HG03025 (cell line): ENCODE measurements around the gene SLC2A14.
"Not testable (repeated sequence)": the region's sequence is repeated elsewhere in the genome, so short reads cannot be mapped to it uniquely, and the experiment has no call there.

Source experiments
- ATAC-seq: cut with Tn5 transposase; IDR thresholded peaks from one replicate; pipeline ENCODE4 v1.9.1; 2021; ENCODE audit warnings: mild to moderate bottlenecking, moderate library complexity; ENCODE audit not compliant: unreplicated experiment, low FRiP score

The SLC2A14 gene

GRCh38 chr12:7872566-7873319, at the start of gene SLC2A14:
Gene SLC2A14, minus strand, starts transcription at chr12:7872915. Its CDS starts 3,035 bp downstream, at chr12:7869880.
- ATAC-seq, result no peak

- ATAC-seq, result not testable (repeated sequence)
These were observed 48.5 kb upstream of the SLC2A14 start for GRCh38 chr12:7921181-7921580.

- not testable (repeated sequence) for ATAC-seq
These were observed 45.5 kb upstream of the SLC2A14 start for GRCh38 chr12:7918268-7918590.

GRCh38 chr12:7917392-7918267, 44.9 kb upstream of the SLC2A14 start:
- no peak for ATAC-seq

GRCh38 chr12:7916936-7917335, 44.2 kb upstream of the SLC2A14 start:
- ATAC-seq, result no peak

- no peak for ATAC-seq
These were observed 43.1 kb upstream of the SLC2A14 start for GRCh38 chr12:7915661-7916403.

- ATAC-seq, result not testable (repeated sequence)
These were observed 37.4 kb upstream of the SLC2A14 start for GRCh38 chr12:7910106-7910505.

GRCh38 chr12:7907009-7907408, 34.3 kb upstream of the SLC2A14 start:
- ATAC-seq, result no peak

GRCh38 chr12:7906303-7906702, 33.6 kb upstream of the SLC2A14 start:
- not testable (repeated sequence) for ATAC-seq

GRCh38 chr12:7905600-7906125, 32.9 kb upstream of the SLC2A14 start:
- ATAC-seq, result not testable (repeated sequence)

GRCh38 chr12:7905071-7905470, 32.4 kb upstream of the SLC2A14 start:
- no peak for ATAC-seq

GRCh38 chr12:7902416-7902815, 29.7 kb upstream of the SLC2A14 start:
- not testable (repeated sequence) for ATAC-seq

GRCh38 chr12:7899755-7900154, 27.0 kb upstream of the SLC2A14 start:
- ATAC-seq, result no peak

GRCh38 chr12:7896726-7897125, 24.0 kb upstream of the SLC2A14 start:
- ATAC-seq, result not testable (repeated sequence)

GRCh38 chr12:7892186-7892980, 19.7 kb upstream of the SLC2A14 start:
- no peak for ATAC-seq

- ATAC-seq, result no peak
These were observed 12.0 kb upstream of the SLC2A14 start for GRCh38 chr12:7884689-7885088.

GRCh38 chr12:7881736-7882120, 9.0 kb upstream of the SLC2A14 start:
- not testable (repeated sequence) for ATAC-seq

GRCh38 chr12:7880952-7881735, 8.4 kb upstream of the SLC2A14 start:
- not testable (repeated sequence) for ATAC-seq

- no peak for ATAC-seq
These were observed 6.5 kb upstream of the SLC2A14 start for GRCh38 chr12:7879246-7879645.
